GM12873 (cell line): ENCODE measurements around the gene PRDM11.

Source experiments
- CTCF ChIP-seq: IDR thresholded peaks from 2 replicates; pipeline ENCODE4 v1.5.1; 2012; ENCODE audit warnings: low read depth, mild to moderate bottlenecking, moderate library complexity, low read length, control low read depth; ENCODE audit not compliant: insufficient read depth; ENCODE audit errors: missing control alignments

Gene PRDM11

GRCh38 chr11:45181193-45181888 is 34.9 kb downstream of the PRDM11 start:
- TF ChIP-seq CTCF: no peak

GRCh38 chr11:45181889-45182550 is 35.6 kb downstream of the PRDM11 start:
- TF ChIP-seq CTCF: no peak

- TF ChIP-seq CTCF: peak; percentile 59
These were observed 36.5 kb downstream of the PRDM11 start for GRCh38 chr11:45182902-45183301.

GRCh38 chr11:45184640-45185039 is 38.2 kb downstream of the PRDM11 start:
- no peak for TF ChIP-seq CTCF

- no peak for TF ChIP-seq CTCF
These were observed 38.8 kb downstream of the PRDM11 start for GRCh38 chr11:45185228-45185729.

GRCh38 chr11:45187375-45187774 is 40.9 kb downstream of the PRDM11 start:
- TF ChIP-seq CTCF: no peak

GRCh38 chr11:45188127-45188526 is 41.7 kb downstream of the PRDM11 start:
- no peak for TF ChIP-seq CTCF
